B cell (primary cell): ENCODE results near the gene FOXE3. TPM values are rescaled to one million over a fixed set of nuclear protein-coding genes. Genes with fewer than 3 reads are reported as not detected.

Experiments used
- ATAC-seq: fragments of 200-7000 bp; cut with Tn5 transposase; one replicate; pipeline ENCODE4 v1.10.0; 2021; ENCODE audit warnings: low read depth, mild to moderate bottlenecking, moderate number of reproducible peaks, moderate library complexity
- CTCF ChIA-PET: fragments of 350-600 bp; sonication (Branson Sonifier 250); formaldehyde crosslinking; loops from one replicate; lab custom pipeline; 2021; ENCODE audit warnings: antibody characterized with exemption, inconsistent platforms; lab: Charles Lee
- POLR2A ChIA-PET: fragments of 350-600 bp; sonication (Branson Sonifier 250); formaldehyde crosslinking; loops from one replicate; lab custom pipeline; 2021; ENCODE audit warnings: antibody characterized with exemption; lab: Charles Lee
- DNase-seq: peaks from one replicate; pipeline ENCODE4 v3.0.0; 2013
- H2AFZ ChIP-seq: 2 replicates; pipeline ENCODE4 v1.6.1; 2012; ENCODE audit warnings: mild to moderate bottlenecking, low read depth, low read length; ENCODE audit not compliant: insufficient read depth, poor library complexity, severe bottlenecking
- H3K27ac ChIP-seq, 2 donors: 1 replicate in 1 of 2; 2 replicates in 1 of 2; pipeline ENCODE4 v1.5.1; 2012 to 2013; ENCODE audit warnings: low read length in 2 of 2, mild to moderate bottlenecking in 2 of 2, moderate library complexity in 1 of 2
- H3K27me3 ChIP-seq, 4 experiments: fragments of 200-600 bp in 1 of 4; sonication (generic) in 1 of 4; replicated peaks in 1 of 4; 1 replicate in 2 of 4; 2 replicates in 2 of 4; pipeline versions ENCODE4 v1.6.1 to v1.7.0; 2013 to 2016; ENCODE audit warnings: low read length in 3 of 4, mild to moderate bottlenecking in 2 of 4, mixed read lengths in 1 of 4, moderate library complexity in 1 of 4; ENCODE audit not compliant: insufficient read depth in 4 of 4, control insufficient read depth in 3 of 4; ENCODE audit errors: control extremely low read depth in 1 of 4
- H3K36me3 ChIP-seq, 2 experiments: replicated peaks in 1 of 2; 1 replicate in 1 of 2; 2 replicates in 1 of 2; pipeline versions ENCODE4 v1.6.1 to v1.7.1; 2013; ENCODE audit warnings: low read length in 1 of 2; ENCODE audit not compliant: insufficient read depth in 2 of 2, control insufficient read depth in 1 of 2; ENCODE audit errors: control extremely low read depth in 1 of 2, extremely low read depth in 1 of 2
- H3K4me1 ChIP-seq, 2 donors: fragments of 200-600 bp in 1 of 2; sonication (generic) in 1 of 2; 1 replicate in 1 of 2; 2 replicates in 1 of 2; pipeline versions ENCODE4 v1.5.1 to v1.6.1; 2013 to 2017; ENCODE audit warnings: low read length in 2 of 2; ENCODE audit not compliant: control insufficient read depth in 2 of 2, insufficient read depth in 2 of 2
- H3K4me2 ChIP-seq: replicated peaks from 2 replicates; pipeline ENCODE3; 2012; ENCODE audit warnings: mild to moderate bottlenecking, low read depth, low read length; ENCODE audit not compliant: poor library complexity, severe bottlenecking
- H3K4me3 ChIP-seq, 5 experiments: fragments of 200-600 bp in 1 of 5; sonication (generic) in 1 of 5; 1 replicate in 3 of 5; 2 replicates in 2 of 5; pipeline versions ENCODE4 v1.5.1 to v1.7.0; 2011 to 2016; ENCODE audit warnings: low read length in 4 of 5, mild to moderate bottlenecking in 4 of 5, low read depth in 2 of 5, control low read depth in 1 of 5, moderate library complexity in 1 of 5; ENCODE audit not compliant: insufficient read depth in 1 of 5; ENCODE audit errors: control extremely low read depth in 1 of 5, extremely low read depth in 1 of 5
- H3K79me2 ChIP-seq: fragments of 200-600 bp; sonication (generic); one replicate; pipeline ENCODE4 v1.6.0; 2016; ENCODE audit warnings: low read length; ENCODE audit not compliant: control insufficient read depth, insufficient read depth
- H3K9ac ChIP-seq: fragments of 200-600 bp; sonication (generic); 2 replicates; pipeline ENCODE4 v1.6.1; 2017; ENCODE audit warnings: mild to moderate bottlenecking, low read length, moderate library complexity
- H3K9me3 ChIP-seq, 3 donors: one replicate each; pipeline versions ENCODE4 v1.6.1 to v1.7.1; 2013; ENCODE audit warnings: low read length in 2 of 3; ENCODE audit not compliant: control insufficient read depth in 2 of 3, insufficient read depth in 1 of 3; ENCODE audit errors: control extremely low read depth in 1 of 3
- H4K20me1 ChIP-seq: 2 replicates; pipeline ENCODE4 v1.6.0; 2012; ENCODE audit warnings: mild to moderate bottlenecking, low read length; ENCODE audit not compliant: insufficient read depth, control insufficient read depth, poor library complexity, severe bottlenecking
- H3K27ac Mint-ChIP-seq: one replicate; pipeline ENCODE4 v1.8.0; 2021; ENCODE audit warnings: mixed read lengths
- H3K27me3 Mint-ChIP-seq: one replicate; pipeline ENCODE4 v1.8.0; 2021; ENCODE audit warnings: mixed read lengths
- H3K4me1 Mint-ChIP-seq: one replicate; pipeline ENCODE4 v1.8.0; 2021; ENCODE audit warnings: mixed read lengths
- H3K4me3 Mint-ChIP-seq: one replicate; pipeline ENCODE4 v1.8.0; 2021; ENCODE audit warnings: mixed read lengths
- H3K9me3 Mint-ChIP-seq: one replicate; pipeline ENCODE4 v1.8.0; 2022; ENCODE audit warnings: mixed read lengths; ENCODE audit not compliant: insufficient read depth
- EZH2 ChIP-seq: IDR thresholded peaks from 2 replicates; pipeline ENCODE4 v1.6.1; 2012; ENCODE audit warnings: borderline replicate concordance, low read depth, mild to moderate bottlenecking, moderate library complexity, low read length; ENCODE audit not compliant: insufficient read depth, poor library complexity, severe bottlenecking
- WGBS: methylation state at CpG from one replicate; pipeline ENCODE4 v1.1.5; 2013; ENCODE audit warnings: missing lambda C conversion rate; ENCODE audit not compliant: insufficient coverage; 5-methylcytosine and 5-hydroxymethylcytosine counted together
- intact Hi-C: fragments of 100-400 bp; cut with micrococcal nuclease; formaldehyde crosslinking; loops from one replicate; pipeline ENCODE4 v1.10.0; 2022
- polyA plus RNA-seq: library from polyadenylated mRNA; depleted of rRNA; stranded (reverse); fragments of >200 nt; gene quantifications from 2 replicates; pipeline ENCODE4 v1.2.3, GENCODE V29; 2012
- total RNA-seq, 2 donors: library from RNA; stranded (reverse); fragments of 120-200 nt in 1 of 2; gene quantifications; 1 replicate in 1 of 2; 2 replicates in 1 of 2; pipeline versions ENCODE4 v1.2.3 to v1.2.4, GENCODE V29; 2013 to 2022
- TF ChIP-seq, protein P1 (sequence below): fragments of 200-600 bp; IDR thresholded peaks from one replicate; pipeline ENCODE4 v1.8.0; 2022; ENCODE audit warnings: antibody characterized with exemption, mild to moderate bottlenecking

FOXE3 gene
- total and polyA plus RNA-seq, 2 donors (not counting 1 experiment from before 2014, with no cell fraction given), result not detected

DNA sequence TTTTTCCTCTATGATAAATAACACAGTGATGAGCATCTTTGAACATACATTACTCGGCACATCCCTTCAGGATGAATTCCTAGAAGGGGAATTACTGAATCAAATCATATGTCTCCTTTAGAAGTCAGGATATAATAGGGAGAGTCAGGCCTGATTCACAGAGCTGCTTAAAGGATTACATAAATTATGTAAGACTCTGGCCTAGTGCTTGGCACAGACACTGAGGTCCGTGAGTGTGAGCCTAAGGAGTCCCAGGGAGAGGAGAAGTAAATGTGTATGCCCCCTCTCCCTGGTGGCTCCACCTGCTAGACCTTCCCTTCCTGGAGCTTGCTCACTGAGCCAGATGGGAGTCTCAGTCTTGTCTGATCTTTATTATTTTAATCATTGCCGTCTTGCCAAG is 8.6 kb upstream of the FOXE3 start:
- no peak for ATAC-seq
- WGBS, result 80% methylated on average over 1 of the region's 3 CpGs

DNA sequence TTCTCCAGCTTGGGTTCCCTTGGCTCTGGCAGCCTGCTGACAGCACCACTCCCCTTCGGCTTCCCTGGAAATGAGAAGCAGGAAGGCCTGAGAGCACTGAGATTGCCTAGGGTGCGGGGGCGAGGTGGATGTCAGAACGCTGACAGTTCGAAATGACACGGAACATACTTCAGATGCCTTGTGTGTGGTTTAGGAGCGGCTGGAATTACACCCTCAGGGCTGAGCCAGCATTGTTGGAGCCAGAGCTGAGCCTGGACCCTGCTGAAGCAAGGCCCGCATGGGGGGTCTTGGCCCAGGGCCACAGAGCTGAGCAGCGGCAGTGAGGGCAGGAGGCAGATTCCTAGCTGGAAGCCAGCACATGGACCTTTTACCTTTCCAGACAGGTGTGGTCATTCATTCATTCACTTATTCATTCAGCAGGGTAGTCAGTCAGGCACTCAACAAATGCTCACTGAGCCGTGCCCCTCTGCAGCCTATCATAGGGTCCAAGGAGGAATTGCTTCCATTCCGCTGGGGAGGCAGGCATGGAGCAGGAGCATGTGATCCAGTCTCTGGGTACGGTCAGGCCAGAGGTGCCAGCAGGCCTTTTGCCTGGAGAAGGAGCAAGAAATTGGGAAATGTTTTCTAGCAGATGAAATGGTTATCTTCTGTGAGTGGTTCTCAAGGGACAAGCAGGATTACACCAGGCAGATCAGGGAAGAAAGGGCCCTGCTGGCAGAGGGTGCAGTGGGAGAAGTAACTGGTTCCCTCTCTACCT is 6.6 kb upstream of the FOXE3 start:
- no peaks in the 10 kb centered on the region for H3K4me1 Mint-ChIP-seq
- TF ChIP-seq, protein P1, sequence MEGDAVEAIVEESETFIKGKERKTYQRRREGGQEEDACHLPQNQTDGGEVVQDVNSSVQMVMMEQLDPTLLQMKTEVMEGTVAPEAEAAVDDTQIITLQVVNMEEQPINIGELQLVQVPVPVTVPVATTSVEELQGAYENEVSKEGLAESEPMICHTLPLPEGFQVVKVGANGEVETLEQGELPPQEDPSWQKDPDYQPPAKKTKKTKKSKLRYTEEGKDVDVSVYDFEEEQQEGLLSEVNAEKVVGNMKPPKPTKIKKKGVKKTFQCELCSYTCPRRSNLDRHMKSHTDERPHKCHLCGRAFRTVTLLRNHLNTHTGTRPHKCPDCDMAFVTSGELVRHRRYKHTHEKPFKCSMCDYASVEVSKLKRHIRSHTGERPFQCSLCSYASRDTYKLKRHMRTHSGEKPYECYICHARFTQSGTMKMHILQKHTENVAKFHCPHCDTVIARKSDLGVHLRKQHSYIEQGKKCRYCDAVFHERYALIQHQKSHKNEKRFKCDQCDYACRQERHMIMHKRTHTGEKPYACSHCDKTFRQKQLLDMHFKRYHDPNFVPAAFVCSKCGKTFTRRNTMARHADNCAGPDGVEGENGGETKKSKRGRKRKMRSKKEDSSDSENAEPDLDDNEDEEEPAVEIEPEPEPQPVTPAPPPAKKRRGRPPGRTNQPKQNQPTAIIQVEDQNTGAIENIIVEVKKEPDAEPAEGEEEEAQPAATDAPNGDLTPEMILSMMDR, result no peak
- no peak for TF ChIP-seq EZH2
- Histone ChIP-seq H3K36me3 (no peaks in the 10 kb centered on the region), H3K9ac (no peak overlapping the region), H4K20me1 (no peaks in the 10 kb centered on the region), H3K79me2 (no peaks in the 10 kb centered on the region), H3K4me2 (no peak overlapping the region), H3K4me3 (no peak overlapping the region), H3K27me3 (peaks cover 0 to 15% (median 0%) of the 10 kb centered on the region in 4 experiments), H3K9me3 (no peaks in the 10 kb centered on the region), H3K27ac (no peak overlapping the region), H3K4me1 (no peaks in the 10 kb centered on the region), H2AFZ (no peak overlapping the region)
- 90% methylated on average over 12 of the region's 12 CpGs for whole genome bisulfite sequencing
- H3K4me3 Mint-ChIP-seq, result no peak overlapping the region
- peaks cover 36% of the 10 kb centered on the region for H3K27me3 Mint-ChIP-seq
- ChIA-PET POLR2A (no interaction called here), CTCF (no interaction called here)
- H3K9me3 Mint-ChIP-seq, result no peaks in the 10 kb centered on the region
- DNase-seq (no peak), ATAC-seq (no peak)
- no peak overlapping the region for H3K27ac Mint-ChIP-seq
- intact Hi-C loops, result no loop called here

More for the DNA sequence above, 8.6 kb upstream of the FOXE3 start:
- H3K79me2 ChIP-seq, result no peaks in the 10 kb centered on the region
- intact Hi-C loops, result no loop called here
- H3K4me2 ChIP-seq, result no peak overlapping the region
- CTCF ChIA-PET, result no interaction called here
- H3K9me3 ChIP-seq, result no peaks in the 10 kb centered on the region
- H3K9me3 Mint-ChIP-seq, result no peaks in the 10 kb centered on the region
- no peak overlapping the region for H3K4me3 Mint-ChIP-seq
- no peak for DNase-seq
- TF ChIP-seq EZH2, result no peak
- TF ChIP-seq, protein P1, result no peak
- no peaks in the 10 kb centered on the region for H3K4me1 ChIP-seq
- H3K27me3 Mint-ChIP-seq, result peaks cover 44% of the 10 kb centered on the region
- H2AFZ ChIP-seq, result no peak overlapping the region
- no peaks in the 10 kb centered on the region for H3K36me3 ChIP-seq
- no peaks in the 10 kb centered on the region for H3K4me1 Mint-ChIP-seq
- H3K4me3 ChIP-seq, result no peak overlapping the region
- H3K27ac Mint-ChIP-seq, result no peak overlapping the region
- no peaks in the 10 kb centered on the region for H4K20me1 ChIP-seq
- H3K9ac ChIP-seq, result no peak overlapping the region
- H3K27me3 ChIP-seq, result peaks cover 0 to 11% (median 0%) of the 10 kb centered on the region in 4 experiments
- POLR2A ChIA-PET, result no interaction called here
- no peak overlapping the region for H3K27ac ChIP-seq
